HG02571 (cell line): ENCODE measurements around the gene TRAPPC2B.
"Not testable (repeated sequence)": the region's sequence is repeated elsewhere in the genome, so short reads cannot be mapped to it uniquely, and the experiment has no call there.

Experiments
- ATAC-seq: cut with Tn5 transposase; IDR thresholded peaks from one replicate; pipeline ENCODE4 v1.9.1; 2021; ENCODE audit warnings: mild to moderate bottlenecking, moderate library complexity; ENCODE audit not compliant: unreplicated experiment

TRAPPC2B gene

DNA sequence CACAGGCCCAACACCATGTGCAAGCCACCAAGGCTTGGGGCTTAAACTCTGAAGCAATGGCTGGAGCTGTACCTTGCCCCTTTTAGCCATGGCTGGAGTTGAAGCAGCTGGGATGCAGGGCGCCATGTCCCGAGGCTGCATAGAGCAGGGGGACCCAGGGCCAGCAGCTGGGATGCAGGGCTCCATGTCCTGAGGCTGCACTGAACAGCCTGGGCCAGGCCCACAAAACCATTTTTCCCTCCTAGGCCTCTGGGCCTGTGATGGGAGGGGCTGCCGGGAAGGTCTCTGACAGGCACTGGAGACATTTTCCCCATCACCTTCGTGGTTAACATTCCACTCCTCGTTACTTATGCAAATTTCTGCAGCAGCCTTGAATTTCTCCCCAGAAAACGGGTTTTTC is 10.8 kb downstream of the TRAPPC2B start:
- ATAC-seq, result no peak

DNA sequence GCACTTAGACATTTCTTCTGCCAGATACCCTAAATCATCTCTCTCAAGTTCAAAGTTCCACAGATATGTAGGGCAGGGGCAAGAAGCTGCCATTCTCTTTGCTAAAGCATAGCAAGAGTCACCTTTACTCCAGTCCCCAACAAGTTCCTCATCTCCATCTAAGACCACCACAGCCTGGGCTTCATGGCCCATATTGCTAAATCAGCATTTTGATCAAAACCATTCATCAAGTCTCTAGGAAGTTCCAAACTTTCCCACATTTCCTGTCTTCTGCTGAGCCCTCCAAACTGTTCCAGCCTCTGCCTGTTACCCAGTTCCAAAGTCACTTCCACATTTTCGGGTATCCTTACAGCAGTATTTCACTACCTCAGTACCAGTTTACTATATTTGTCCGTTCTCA is 11.3 kb downstream of the TRAPPC2B start:
- ATAC-seq, result not testable (repeated sequence)

DNA sequence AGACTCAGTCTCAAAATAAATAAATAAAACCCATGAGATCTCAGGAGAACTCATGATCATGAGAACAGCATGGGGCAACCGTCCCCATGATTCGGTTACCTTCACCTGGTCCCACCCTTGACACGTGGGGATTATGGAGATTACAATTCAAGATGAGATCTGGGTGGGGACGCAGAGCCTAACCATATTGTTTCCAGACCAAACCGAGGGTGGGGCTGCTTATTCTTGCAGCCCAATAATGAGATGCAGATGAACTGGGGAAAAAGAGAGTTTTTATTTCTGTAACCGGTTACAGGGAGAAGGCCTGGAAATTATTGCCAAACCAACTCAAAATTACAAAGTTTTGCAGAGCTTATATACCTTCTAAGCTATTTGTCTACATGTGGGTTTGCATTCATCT is 12.8 kb downstream of the TRAPPC2B start:
- no peak for ATAC-seq

DNA sequence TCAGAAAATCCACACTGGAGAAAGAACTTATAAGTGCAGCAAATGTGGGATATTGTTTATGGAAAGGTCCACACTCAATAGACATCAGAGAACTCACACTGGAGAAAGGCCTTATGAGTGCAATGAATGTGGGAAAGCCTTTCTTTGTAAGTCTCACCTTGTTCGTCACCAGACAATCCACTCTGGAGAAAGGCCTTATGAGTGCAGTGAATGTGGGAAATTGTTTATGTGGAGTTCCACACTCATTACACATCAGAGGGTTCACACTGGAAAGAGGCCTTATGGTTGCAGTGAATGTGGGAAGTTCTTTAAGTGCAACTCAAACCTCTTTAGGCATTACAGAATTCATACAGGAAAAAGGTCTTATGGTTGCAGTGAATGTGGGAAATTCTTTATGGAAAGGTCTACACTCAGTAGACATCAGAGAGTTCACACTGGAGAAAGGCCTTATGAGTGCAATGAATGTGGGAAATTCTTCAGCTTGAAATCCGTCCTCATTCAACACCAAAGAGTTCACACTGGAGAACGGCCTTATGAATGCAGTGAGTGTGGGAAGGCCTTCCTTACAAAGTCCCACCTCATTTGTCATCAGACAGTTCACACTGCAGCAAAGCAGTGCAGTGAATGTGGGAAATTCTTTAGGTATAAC is 14.3 kb downstream of the TRAPPC2B start:
- no peak for ATAC-seq

DNA sequence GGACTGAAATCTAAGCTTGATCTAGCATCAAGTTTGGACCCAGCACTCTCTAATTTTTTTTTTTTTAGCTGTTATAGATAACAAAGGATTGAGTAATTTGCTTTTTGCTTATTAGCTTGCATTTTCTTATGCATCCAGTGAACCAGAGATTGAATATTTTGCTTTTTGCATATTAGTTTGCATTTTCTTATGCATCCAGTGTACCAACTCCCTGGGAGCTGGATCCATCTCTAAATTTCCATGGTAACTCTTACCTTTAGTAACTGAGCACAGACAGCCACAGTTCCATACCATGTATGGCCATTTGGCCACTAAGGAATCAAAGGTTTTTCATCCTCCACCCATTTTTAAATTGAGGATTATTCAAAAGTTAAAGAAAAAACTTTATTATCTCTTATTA is 17.6 kb downstream of the TRAPPC2B start:
- ATAC-seq, result no peak

DNA sequence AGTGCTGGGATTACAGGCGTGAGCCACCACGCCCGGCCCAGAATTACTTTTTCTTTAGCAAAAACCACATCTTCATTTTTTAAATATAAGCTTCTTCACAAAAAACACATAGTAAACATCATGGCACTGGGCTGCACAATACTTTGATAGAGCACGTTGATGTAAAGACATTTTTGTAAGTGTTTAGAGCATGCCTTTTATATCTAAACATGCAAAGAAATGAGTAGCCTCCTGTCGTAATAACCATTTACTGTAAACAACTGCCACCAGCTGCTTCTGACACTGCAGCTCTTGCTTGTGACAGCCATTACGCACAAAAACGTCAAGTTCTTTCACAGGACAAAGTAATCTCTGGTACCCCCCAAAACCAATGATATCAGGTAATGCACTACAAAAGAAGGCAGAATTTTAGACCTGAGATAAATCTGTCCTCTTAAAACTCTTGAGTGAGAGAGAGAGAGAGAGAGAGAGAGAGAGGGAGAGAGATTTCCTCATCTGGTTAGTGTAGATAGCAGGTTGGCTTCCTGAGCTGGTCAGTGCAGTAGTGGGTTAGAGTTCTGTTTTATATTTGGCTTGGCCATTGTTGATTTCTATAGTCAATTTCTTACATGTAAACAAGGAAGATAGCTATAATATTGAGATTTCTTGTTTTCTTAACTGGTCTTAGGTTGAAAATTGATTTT is 19.6 kb downstream of the TRAPPC2B start:
- no peak for ATAC-seq

DNA sequence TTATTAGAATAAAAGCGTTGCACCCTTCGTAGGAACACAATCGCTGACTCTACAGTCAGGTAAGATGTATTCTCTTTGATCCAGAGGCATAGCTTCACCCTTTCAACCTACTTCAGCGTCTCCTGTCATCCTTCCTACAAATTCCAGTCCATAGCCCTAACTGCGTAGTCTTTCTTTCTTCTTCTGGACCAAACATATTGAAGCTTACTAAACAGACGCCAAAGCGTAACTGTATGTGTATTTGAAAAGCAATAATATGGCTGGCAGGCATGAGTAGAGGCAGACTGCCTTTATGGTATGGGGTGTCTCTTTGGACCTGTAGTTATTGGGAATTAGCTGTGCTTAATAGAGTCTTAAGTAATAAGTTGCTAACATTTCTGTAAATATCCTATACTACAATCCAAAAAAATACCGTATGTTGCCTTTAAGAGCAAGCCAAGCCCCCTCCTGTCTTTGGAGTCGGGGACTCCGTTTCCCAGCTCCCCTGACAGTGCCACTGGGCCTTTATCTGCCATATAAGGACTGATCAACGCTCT is 25.9 kb downstream of the TRAPPC2B start:
- no peak for ATAC-seq

DNA sequence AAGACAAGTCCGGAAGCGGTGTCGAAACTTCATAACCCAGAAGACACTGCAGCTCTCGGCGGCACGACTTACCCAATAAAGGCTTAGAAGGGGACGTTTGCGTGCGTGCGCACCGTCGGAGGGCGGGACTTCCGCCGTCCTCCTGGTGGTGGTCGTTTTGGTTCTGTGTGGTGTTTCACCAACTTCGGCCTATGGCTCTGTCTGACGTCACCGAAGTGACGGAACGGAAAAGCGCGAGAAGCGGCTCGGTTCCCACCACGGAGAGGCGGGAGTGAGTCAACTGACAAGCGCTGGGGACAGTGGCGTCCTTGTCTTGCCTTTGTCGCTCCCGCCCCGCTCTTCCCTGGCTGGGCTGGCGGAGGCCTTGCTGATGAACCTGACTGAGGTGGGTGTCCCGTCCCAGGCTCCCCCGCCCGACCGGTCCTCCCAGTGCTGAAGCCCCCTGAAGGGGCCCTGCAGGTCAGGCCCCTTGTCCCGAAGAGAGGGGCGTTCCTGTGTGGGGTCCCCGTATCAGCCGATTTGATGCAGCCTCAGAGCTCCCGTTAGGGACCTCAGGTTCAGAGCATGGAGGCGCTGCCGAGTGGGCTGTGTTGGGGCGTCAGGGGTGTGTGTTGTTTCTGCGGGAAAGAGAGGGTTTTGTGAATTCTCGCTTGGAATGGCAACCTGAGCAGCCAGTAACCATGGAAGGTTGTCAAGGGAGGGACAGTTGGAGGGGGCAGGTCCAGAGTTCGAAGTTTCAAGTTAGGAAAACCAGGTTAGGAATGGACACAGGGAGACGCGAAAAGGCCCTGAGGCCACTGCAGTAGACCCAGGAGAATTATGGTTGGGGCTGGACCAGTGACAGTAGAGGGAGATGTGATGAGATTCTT is 26.6 kb downstream of the TRAPPC2B start, which contains the start of gene ZNF548:
Gene ZNF548, plus strand, starts transcription at position 125 of the 869 bp plus-strand sequence. Its CDS starts 246 bp downstream, at position 371.
- peak; percentile 89 for ATAC-seq

DNA sequence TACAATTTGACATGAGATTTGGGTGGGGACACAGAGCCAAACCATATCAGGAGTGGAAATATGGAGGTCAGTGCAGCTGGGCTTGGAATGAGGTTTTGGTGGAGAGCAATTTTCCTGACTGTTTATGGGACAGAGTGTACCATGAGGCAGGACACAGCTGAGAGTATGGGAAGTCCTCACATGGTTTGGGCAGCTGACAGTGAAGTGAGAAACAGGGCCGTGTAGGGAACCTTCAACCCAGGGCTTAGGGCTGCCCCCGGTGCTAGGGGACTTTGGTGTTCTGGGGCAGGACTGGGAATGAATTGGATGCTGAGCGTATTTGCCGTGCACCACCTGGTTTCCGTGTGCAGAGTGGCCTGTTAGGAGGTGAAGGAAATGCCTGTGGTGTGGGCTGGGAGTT is 32.4 kb downstream of the TRAPPC2B start:
- no peak for ATAC-seq

DNA sequence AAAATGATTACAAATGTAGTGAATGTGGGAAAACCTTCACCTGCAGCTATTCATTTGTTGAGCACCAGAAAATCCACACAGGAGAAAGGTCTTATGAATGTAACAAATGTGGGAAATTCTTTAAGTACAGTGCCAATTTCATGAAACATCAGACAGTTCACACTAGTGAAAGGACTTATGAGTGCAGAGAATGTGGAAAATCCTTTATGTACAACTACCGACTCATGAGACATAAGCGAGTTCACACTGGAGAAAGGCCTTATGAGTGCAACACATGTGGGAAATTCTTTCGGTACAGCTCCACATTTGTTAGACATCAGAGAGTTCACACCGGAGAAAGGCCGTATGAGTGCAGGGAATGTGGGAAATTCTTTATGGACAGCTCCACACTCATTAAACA is 35.5 kb downstream of the TRAPPC2B start:
- ATAC-seq, result no peak

DNA sequence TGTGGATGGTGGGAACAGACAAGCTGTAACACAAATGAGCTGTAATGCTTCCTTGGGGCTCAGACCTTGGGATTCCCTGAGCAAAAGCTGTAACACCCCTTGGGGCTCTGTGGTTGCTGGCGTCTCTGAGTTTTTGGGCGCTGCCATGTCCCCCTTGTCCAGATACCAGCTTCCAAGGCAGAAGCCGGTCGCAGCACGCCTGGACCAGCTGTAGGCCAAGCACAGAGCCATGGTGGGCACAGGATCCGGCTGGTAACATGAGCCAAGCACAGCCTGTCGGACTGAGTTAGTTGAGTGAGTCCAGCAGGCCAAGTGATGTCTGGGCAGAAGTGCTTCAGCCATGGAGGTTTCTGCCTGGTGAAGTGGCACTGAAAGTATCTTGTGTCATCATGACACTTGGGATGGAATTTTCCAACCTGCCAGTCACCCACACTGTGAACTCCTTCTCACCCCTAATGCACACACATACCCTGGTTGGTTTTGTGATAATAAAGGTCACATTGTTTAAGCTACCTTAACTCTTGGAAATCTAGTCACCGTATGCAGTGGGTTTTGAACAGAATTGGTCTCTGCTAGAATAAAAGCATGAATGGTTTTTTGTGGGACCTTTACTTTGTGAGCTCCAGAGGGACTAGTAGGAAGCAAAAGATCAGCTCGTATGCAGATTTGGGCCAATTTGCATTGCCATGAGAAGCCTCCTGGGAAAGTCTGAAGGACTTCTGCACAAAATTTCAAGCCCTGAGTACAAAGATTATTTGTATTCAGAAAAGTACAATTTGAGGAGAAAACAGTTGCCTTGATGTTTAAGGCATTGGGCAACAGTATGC is 40.6 kb downstream of the TRAPPC2B start:
- no peak for ATAC-seq

DNA sequence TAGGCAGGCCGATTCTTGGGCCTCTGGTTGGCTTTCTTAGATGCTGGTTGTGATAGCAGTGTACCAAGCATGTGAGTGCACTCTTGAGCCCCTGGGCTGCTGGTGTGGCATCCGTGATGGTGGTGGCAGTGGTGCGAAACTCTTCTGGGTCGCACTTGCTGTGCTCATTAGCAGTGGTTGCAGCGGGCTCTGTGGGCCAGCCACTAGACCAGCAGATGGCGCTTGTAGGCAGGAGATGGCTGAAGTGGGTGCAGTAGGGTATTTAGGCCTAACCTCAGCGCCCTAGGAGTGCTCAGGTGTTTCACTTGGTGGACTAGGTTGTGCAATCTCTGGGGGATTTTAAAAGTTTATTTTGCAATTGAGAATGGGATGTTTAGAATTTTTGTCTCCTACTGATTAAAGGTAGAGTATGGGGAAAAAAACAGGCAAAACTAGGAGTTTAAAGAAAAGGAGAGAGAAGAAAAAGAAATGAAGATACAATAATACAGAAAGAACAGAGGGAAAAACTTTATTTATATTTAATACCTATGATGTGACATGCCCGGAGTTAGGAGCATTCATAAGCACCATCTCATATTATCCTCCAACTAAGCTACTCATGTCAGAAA is 43.3 kb downstream of the TRAPPC2B start:
- ATAC-seq, result no peak

DNA sequence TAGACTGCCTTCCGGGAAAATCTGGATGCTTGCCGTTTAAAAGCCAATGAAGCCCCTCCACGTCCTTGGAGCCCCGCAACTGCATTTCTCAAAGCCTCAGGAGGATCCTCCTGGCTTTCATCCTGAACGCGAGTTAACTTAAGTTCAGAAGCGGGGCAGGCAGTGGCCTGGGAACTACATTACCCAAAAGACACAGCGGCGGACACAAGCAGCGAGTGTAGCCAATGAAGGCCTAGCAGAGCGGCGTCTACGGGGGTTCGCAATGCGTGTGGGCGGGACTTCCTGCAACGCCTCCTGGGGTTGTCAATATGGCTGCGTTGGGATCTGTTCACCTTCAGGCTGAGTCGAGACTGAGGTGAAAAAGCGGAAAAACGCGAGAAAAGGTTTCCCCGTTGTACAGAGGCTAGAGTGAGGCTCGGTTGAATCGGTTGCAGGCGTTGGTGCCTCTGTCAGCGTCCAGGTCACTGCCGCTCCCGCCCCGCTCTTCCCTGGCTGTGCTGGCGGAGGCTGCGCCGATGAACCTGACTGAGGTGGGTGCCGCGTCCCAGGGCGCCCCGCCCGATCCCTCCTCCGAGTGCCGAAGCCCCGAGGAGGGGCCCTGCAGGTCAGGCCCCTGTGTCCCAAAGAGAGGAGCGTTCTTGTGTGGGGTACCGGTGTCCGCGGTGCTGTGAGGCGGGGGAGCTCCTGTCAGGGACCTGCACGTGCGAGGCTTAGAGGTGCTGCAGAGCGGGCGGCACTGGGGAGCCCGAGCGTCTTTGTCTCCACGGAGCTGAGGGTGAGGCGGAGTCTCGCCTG is 47.7 kb downstream of the TRAPPC2B start, which contains the start of gene ZNF17:
Gene ZNF17, plus strand, starts transcription at position 285 of the 795 bp plus-strand sequence. CDS start 2,455 bp downstream, outside the sequence.
- ATAC-seq, result peak; percentile 97
